Measurements from ENCODE around the gene FAM9C.

DNA sequence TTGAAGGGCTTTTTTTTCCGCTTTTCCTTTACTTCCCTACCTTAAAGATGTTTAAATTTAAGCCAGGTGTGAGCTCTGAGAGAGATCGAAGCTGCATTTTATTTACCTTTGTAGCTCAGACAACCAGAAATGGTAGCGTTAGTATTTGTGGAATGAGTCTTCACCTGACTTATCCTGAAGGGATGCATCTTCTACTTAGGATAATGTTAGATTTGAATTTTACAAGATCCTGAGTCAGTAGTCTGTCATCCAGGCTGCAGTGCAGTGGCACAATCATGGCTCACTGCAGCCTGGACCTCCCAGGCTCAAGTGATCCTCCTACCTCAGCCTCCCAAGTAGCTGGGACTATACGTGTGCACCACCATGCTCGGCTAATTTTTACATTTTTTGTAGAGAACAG is 43.3 kb downstream of the FAM9C start:
- TF ChIP-seq EZH2 (IDR thresholded peaks at IDR 0.05) (no peak), JUND (IDR thresholded peaks at IDR 0.05) (no peak), POLR2AphosphoS5 (IDR thresholded peaks at IDR 0.05; ENCODE audit: low read depth, low read length) (no peak), EGR1 (IDR thresholded peaks at IDR 0.05; ENCODE audit: low read depth) (no peak), POLR2A (IDR thresholded peaks at IDR 0.05; ENCODE audit: borderline replicate concordance, extremely low read depth, insufficient read depth, insufficient read length) (no peak), ZFX (IDR thresholded peaks at IDR 0.05) (no peak), ELF1 (IDR thresholded peaks at IDR 0.05; ENCODE audit: borderline replicate concordance, low read depth) (no peak), SP1 (IDR thresholded peaks at IDR 0.05; ENCODE audit: low read depth) (no peak)
- TF ChIP-seq, protein P1, sequence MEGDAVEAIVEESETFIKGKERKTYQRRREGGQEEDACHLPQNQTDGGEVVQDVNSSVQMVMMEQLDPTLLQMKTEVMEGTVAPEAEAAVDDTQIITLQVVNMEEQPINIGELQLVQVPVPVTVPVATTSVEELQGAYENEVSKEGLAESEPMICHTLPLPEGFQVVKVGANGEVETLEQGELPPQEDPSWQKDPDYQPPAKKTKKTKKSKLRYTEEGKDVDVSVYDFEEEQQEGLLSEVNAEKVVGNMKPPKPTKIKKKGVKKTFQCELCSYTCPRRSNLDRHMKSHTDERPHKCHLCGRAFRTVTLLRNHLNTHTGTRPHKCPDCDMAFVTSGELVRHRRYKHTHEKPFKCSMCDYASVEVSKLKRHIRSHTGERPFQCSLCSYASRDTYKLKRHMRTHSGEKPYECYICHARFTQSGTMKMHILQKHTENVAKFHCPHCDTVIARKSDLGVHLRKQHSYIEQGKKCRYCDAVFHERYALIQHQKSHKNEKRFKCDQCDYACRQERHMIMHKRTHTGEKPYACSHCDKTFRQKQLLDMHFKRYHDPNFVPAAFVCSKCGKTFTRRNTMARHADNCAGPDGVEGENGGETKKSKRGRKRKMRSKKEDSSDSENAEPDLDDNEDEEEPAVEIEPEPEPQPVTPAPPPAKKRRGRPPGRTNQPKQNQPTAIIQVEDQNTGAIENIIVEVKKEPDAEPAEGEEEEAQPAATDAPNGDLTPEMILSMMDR (IDR thresholded peaks at IDR 0.05 in 2 of 3, conservative IDR thresholded peaks at IDR 0.05 in 1 of 3; ENCODE audit: borderline replicate concordance in 1 of 3, insufficient read depth in 1 of 3, low read depth in 2 of 3, low read length in 2 of 3): no peak
- TF ChIP-seq, protein P2, sequence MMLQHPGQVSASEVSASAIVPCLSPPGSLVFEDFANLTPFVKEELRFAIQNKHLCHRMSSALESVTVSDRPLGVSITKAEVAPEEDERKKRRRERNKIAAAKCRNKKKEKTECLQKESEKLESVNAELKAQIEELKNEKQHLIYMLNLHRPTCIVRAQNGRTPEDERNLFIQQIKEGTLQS (IDR thresholded peaks at IDR 0.05): no peak
